Spinal cord (tissue), 10 donors: Measurements from ENCODE around the gene VSIG4. TPM values are rescaled to one million over a fixed set of nuclear protein-coding genes. Genes with fewer than 3 reads are reported as not detected.

Source experiments
- DNase-seq, 6 donors: peaks; one replicate each; pipeline versions ENCODE4 v3.0.0 to v3.0.0-alpha.2; 2013 to 2015; ENCODE audit warnings: low spot score in 6 of 6, low read depth in 4 of 6
- H3K27ac ChIP-seq: one replicate; pipeline ENCODE4 v1.5.1; 2013; ENCODE audit warnings: low read depth, low read length, control low read depth
- H3K27me3 ChIP-seq: one replicate; pipeline ENCODE4 v1.6.1; 2013; ENCODE audit warnings: low read length; ENCODE audit not compliant: control insufficient read depth, insufficient read depth
- H3K36me3 ChIP-seq: one replicate; pipeline ENCODE4 v1.6.1; 2013; ENCODE audit warnings: low read length; ENCODE audit not compliant: control insufficient read depth, insufficient read depth
- H3K4me1 ChIP-seq: one replicate; pipeline ENCODE4 v1.6.1; 2013; ENCODE audit warnings: low read length; ENCODE audit not compliant: control insufficient read depth, insufficient read depth
- H3K4me3 ChIP-seq: one replicate; pipeline ENCODE4 v1.5.1; 2013; ENCODE audit warnings: low read depth, low read length, control low read depth
- H3K9me3 ChIP-seq: one replicate; pipeline ENCODE4 v1.6.1; 2013; ENCODE audit warnings: low read length; ENCODE audit not compliant: control insufficient read depth, insufficient read depth
- WGBS: methylation state at CpG from one replicate; pipeline ENCODE4 v1.1.5; 2013; ENCODE audit warnings: missing lambda C conversion rate; ENCODE audit not compliant: insufficient coverage; 5-methylcytosine and 5-hydroxymethylcytosine counted together
- polyA plus RNA-seq, 2 donors: library from polyadenylated mRNA; unstranded; fragments of 120-200 nt; gene quantifications; one replicate each; pipeline ENCODE4 v1.2.1, GENCODE V29; 2013; ENCODE audit not compliant: insufficient read length in 2 of 2
- total RNA-seq, 2 donors: library from RNA; depleted of rRNA in 1 of 2; stranded (reverse); fragments of 120-200 nt in 1 of 2; fragments of >200 nt in 1 of 2; gene quantifications; one replicate each; pipeline versions ENCODE4 v1.2.3 to v1.2.4, GENCODE V29; 2013 to 2014
- donor health status: healthy.

VSIG4 gene
- total and polyA plus RNA-seq, 4 donors = 16.8 to 29.8 (median 25.4) TPM

- Histone ChIP-seq H3K27me3 (no peaks in the 10 kb centered on the region), H3K9me3 (no peaks in the 10 kb centered on the region), H3K27ac (no peak overlapping the region), H3K4me3 (no peak overlapping the region), H3K4me1 (no peaks in the 10 kb centered on the region), H3K36me3 (no peaks in the 10 kb centered on the region)
- no peak for DNase-seq
- 57% methylated on average over 6 of the region's 10 CpGs for WGBS
These were observed 19.1 kb downstream of the VSIG4 start for GRCh38 chrX:66020631-66021334.

- H3K36me3 ChIP-seq = no peaks in the 10 kb centered on the region
- DNase-seq = no peak
- no peak overlapping the region for H3K27ac ChIP-seq
- H3K9me3 ChIP-seq = no peaks in the 10 kb centered on the region
- no peaks in the 10 kb centered on the region for H3K27me3 ChIP-seq
- whole genome bisulfite sequencing = 46% methylated on average over 2 of the region's 2 CpGs
- no peak overlapping the region for H3K4me3 ChIP-seq
- no peaks in the 10 kb centered on the region for H3K4me1 ChIP-seq
These were observed 19.9 kb downstream of the VSIG4 start for GRCh38 chrX:66019974-66020373.

GRCh38 chrX:66019310-66019652 is 20.6 kb downstream of the VSIG4 start:
- H3K27me3 ChIP-seq = no peaks in the 10 kb centered on the region

GRCh38 chrX:66018585-66019309 is 21.1 kb downstream of the VSIG4 start:
- Histone ChIP-seq H3K27ac (no peak overlapping the region), H3K36me3 (no peaks in the 10 kb centered on the region), H3K4me3 (no peak overlapping the region), H3K9me3 (no peaks in the 10 kb centered on the region), H3K27me3 (no peaks in the 10 kb centered on the region), H3K4me1 (no peaks in the 10 kb centered on the region)
- no peak for DNase-seq
- WGBS = 75% methylated on average over 5 of the region's 7 CpGs

More at GRCh38 chrX:66019310-66019652, 20.6 kb downstream of the VSIG4 start:
- H3K4me1 ChIP-seq = no peaks in the 10 kb centered on the region
- no peaks in the 10 kb centered on the region for H3K36me3 ChIP-seq
- H3K9me3 ChIP-seq = no peaks in the 10 kb centered on the region
- H3K4me3 ChIP-seq = no peak overlapping the region
- no peak for DNase-seq
- no peak overlapping the region for H3K27ac ChIP-seq
- WGBS = no CpG with 5 or more reads among the region's 1 CpG

- H3K4me1 ChIP-seq = no peaks in the 10 kb centered on the region
- H3K9me3 ChIP-seq = no peaks in the 10 kb centered on the region
- no peak for DNase-seq
- H3K27me3 ChIP-seq = no peaks in the 10 kb centered on the region
- no peak overlapping the region for H3K4me3 ChIP-seq
- no peaks in the 10 kb centered on the region for H3K36me3 ChIP-seq
- no peak overlapping the region for H3K27ac ChIP-seq
These were observed 22.2 kb downstream of the VSIG4 start for GRCh38 chrX:66017659-66018170.

GRCh38 chrX:66016905-66017658 is 22.8 kb downstream of the VSIG4 start:
- H3K27me3 ChIP-seq = no peaks in the 10 kb centered on the region
- no peaks in the 10 kb centered on the region for H3K9me3 ChIP-seq
- H3K4me1 ChIP-seq = no peaks in the 10 kb centered on the region
- H3K36me3 ChIP-seq = no peaks in the 10 kb centered on the region
- no peak overlapping the region for H3K27ac ChIP-seq
- no peak for DNase-seq
- H3K4me3 ChIP-seq = no peak overlapping the region
- 52% methylated on average over 2 of the region's 2 CpGs for WGBS

- WGBS = no CpG with 5 or more reads among the region's 1 CpG
- H3K9me3 ChIP-seq = no peaks in the 10 kb centered on the region
- no peaks in the 10 kb centered on the region for H3K36me3 ChIP-seq
- no peak for DNase-seq
- H3K4me3 ChIP-seq = no peak overlapping the region
- no peaks in the 10 kb centered on the region for H3K27me3 ChIP-seq
- H3K27ac ChIP-seq = no peak overlapping the region
- no peaks in the 10 kb centered on the region for H3K4me1 ChIP-seq
These were observed 23.8 kb downstream of the VSIG4 start for GRCh38 chrX:66015900-66016689.

GRCh38 chrX:66015152-66015831 is 24.6 kb downstream of the VSIG4 start:
- no peaks in the 10 kb centered on the region for H3K9me3 ChIP-seq
- no peaks in the 10 kb centered on the region for H3K36me3 ChIP-seq
- no peaks in the 10 kb centered on the region for H3K27me3 ChIP-seq
- H3K4me3 ChIP-seq = no peak overlapping the region
- WGBS = 53% methylated on average over 2 of the region's 2 CpGs
- no peak overlapping the region for H3K27ac ChIP-seq
- DNase-seq = peak in 1 of 6 donors; percentile 7
- no peaks in the 10 kb centered on the region for H3K4me1 ChIP-seq

GRCh38 chrX:66014556-66014955 is 25.3 kb downstream of the VSIG4 start:
- H3K27ac ChIP-seq = no peak overlapping the region
- no CpG with 5 or more reads among the region's 1 CpG for WGBS
- H3K9me3 ChIP-seq = no peaks in the 10 kb centered on the region
- H3K4me1 ChIP-seq = no peaks in the 10 kb centered on the region
- no peaks in the 10 kb centered on the region for H3K36me3 ChIP-seq
- no peak overlapping the region for H3K4me3 ChIP-seq
- DNase-seq = no peak
- no peaks in the 10 kb centered on the region for H3K27me3 ChIP-seq
